OCI-LY3 (cell line): ENCODE results near the gene RBM6.
"Not testable (repeated sequence)": the region's sequence is repeated elsewhere in the genome, so short reads cannot be mapped to it uniquely, and the experiment has no call there.

Experiments
- EZH2phosphoT487 ChIP-seq: fragments of 200-600 bp; shearing (Covaris generic); IDR thresholded peaks from 2 replicates; pipeline ENCODE4 v1.6.1; 2018; ENCODE audit warnings: antibody characterized with exemption, mixed run types, low read depth
- TF ChIP-seq, protein P1 (sequence below): fragments of 200-600, 300-600 bp; sonication (generic); IDR thresholded peaks from 2 replicates; pipeline ENCODE4 v1.5.1; 2014; ENCODE audit warnings: antibody characterized with exemption, low read length, low read depth

GRCh38 chr3:49904448-49904847 lies 35.5 kb upstream of the RBM6 start:
- TF ChIP-seq, protein P1, sequence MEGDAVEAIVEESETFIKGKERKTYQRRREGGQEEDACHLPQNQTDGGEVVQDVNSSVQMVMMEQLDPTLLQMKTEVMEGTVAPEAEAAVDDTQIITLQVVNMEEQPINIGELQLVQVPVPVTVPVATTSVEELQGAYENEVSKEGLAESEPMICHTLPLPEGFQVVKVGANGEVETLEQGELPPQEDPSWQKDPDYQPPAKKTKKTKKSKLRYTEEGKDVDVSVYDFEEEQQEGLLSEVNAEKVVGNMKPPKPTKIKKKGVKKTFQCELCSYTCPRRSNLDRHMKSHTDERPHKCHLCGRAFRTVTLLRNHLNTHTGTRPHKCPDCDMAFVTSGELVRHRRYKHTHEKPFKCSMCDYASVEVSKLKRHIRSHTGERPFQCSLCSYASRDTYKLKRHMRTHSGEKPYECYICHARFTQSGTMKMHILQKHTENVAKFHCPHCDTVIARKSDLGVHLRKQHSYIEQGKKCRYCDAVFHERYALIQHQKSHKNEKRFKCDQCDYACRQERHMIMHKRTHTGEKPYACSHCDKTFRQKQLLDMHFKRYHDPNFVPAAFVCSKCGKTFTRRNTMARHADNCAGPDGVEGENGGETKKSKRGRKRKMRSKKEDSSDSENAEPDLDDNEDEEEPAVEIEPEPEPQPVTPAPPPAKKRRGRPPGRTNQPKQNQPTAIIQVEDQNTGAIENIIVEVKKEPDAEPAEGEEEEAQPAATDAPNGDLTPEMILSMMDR, result not testable (repeated sequence)
- not testable (repeated sequence) for TF ChIP-seq EZH2phosphoT487
